CD4-positive, alpha-beta T cell treated with Interleukin-15 for 4 hours (primary cell): ENCODE data around the gene PPDPF.

Experiments
- DNase-seq: peaks from one replicate; pipeline ENCODE4 v3.0.0-alpha.2; 2020; ENCODE audit warnings: low spot score

PPDPF gene

GRCh38 chr20:63522091-63522868, 1.7 kb downstream of the PPDPF start:
- DNase-seq: no peak

- no peak for DNase-seq
Observed at GRCh38 chr20:63522981-63523611, 2.5 kb downstream of the PPDPF start.

- no peak for DNase-seq
Observed at GRCh38 chr20:63525185-63525584, 4.6 kb downstream of the PPDPF start.

- no peak for DNase-seq
Observed at GRCh38 chr20:63525971-63526370, 5.4 kb downstream of the PPDPF start.

- no peak for DNase-seq
Observed at GRCh38 chr20:63527184-63527583, 6.6 kb downstream of the PPDPF start.

GRCh38 chr20:63529180-63529860, 8.8 kb downstream of the PPDPF start:
- no peak for DNase-seq

- DNase-seq: no peak
Observed at GRCh38 chr20:63529861-63530787, 9.6 kb downstream of the PPDPF start.

- no peak for DNase-seq
Observed at GRCh38 chr20:63530788-63531160, 10.2 kb downstream of the PPDPF start.

- DNase-seq: no peak
Observed at GRCh38 chr20:63531686-63532448, 11.3 kb downstream of the PPDPF start.

- no peak for DNase-seq
Observed at GRCh38 chr20:63532449-63532971, 11.9 kb downstream of the PPDPF start.

GRCh38 chr20:63533388-63533787, 12.8 kb downstream of the PPDPF start:
- no peak for DNase-seq

GRCh38 chr20:63533871-63534393, 13.4 kb downstream of the PPDPF start:
- no peak for DNase-seq

GRCh38 chr20:63534427-63534830, 13.9 kb downstream of the PPDPF start:
- no peak for DNase-seq

- no peak for DNase-seq
Observed at GRCh38 chr20:63534831-63535651, 14.5 kb downstream of the PPDPF start.

GRCh38 chr20:63536241-63536977, 15.8 kb downstream of the PPDPF start:
- DNase-seq: no peak

GRCh38 chr20:63536997-63537524, 16.5 kb downstream of the PPDPF start, which contains the start of gene PTK6:
TSS of gene PTK6 (minus strand) at chr20:63537376. CDS start at chr20:63537314, 62 bp downstream.
- no peak for DNase-seq

- peak; percentile 96 for DNase-seq
Observed at GRCh38 chr20:63537525-63538203, 17.1 kb downstream of the PPDPF start.
